Urothelium cell line (cell line): ENCODE data around the gene LIMCH1.
A peak's percentile ranks its signal among the peaks of the same experiment; 100 is the strongest.
"Not testable (repeated sequence)": the region's sequence is repeated elsewhere in the genome, so short reads cannot be mapped to it uniquely, and the experiment has no call there.

Source experiments
- DNase-seq: peaks from one replicate; pipeline ENCODE4 v3.0.0; 2011; ENCODE audit warnings: low spot score, mixed read lengths
- FAIRE-seq: peaks from 2 replicates; lab custom pipeline; 2011; peaks lifted over from hg19 to GRCh38; lab: Jason Lieb, UNC

Gene LIMCH1

DNA sequence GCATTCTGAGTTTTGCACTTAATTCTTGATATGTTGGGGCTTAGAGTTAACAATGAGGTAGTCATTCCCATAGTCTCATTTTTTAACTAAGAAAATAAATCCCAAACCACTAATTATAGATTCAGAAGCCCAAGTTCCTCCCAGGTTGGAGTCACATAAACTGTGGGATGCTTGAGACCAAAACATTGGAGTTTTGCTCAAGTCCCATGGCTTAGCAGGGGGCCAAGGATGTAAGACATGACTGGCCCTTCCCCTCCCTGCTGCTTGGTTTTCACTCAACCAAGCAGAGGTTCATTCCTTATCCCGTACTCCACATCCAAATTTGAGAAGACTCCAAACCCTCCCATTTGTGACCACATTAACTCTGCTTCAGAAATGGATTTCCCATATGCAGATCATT lies 101.3 kb downstream of the LIMCH1 start:
- FAIRE-seq = no peak
- DNase-seq = no peak

DNA sequence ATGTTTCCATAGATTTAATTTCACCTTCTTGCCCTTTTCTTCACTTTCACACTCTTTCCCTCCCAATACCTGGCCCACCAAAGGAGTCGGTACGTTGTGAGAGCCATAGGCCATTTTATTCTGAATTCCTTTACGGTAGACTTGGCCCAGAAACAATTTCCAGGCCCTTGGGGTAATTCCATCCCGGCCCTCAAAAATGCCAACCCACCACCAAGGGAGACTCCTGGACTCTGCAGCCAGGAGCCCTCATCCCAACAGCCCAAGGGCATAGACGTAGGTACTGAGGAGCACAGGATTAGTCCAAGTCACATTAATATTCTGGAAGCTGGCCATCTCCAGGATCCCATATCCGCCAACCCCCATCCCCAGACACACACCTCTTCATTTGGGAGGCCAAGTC lies 102.9 kb downstream of the LIMCH1 start:
- no peak for FAIRE-seq
- no peak for DNase-seq

DNA sequence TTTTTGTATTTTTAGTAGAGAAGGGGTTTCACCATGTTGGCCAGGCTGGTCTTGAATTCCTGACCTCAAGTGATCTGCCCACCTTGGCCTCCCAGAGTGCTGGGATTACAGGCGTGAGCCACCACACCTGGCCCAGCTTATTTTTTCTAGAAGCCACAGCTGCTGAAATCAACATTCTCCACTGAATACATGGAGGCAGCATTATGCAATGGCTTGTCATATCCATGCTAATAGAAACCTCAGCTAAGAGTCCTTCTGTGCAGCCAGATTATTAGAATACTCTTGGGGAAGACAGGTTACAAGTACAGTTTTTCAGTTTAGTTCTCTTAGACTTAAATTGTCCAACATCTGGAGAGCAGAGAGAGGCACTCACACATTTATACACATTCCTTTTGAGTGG lies 104.8 kb downstream of the LIMCH1 start:
- DNase-seq, FAIRE-seq: not testable (repeated sequence)

- DNase-seq (no peak), FAIRE-seq (no peak)
These were observed 105.4 kb downstream of the LIMCH1 start for GRCh38 chr4:41643331-41643730.

DNA sequence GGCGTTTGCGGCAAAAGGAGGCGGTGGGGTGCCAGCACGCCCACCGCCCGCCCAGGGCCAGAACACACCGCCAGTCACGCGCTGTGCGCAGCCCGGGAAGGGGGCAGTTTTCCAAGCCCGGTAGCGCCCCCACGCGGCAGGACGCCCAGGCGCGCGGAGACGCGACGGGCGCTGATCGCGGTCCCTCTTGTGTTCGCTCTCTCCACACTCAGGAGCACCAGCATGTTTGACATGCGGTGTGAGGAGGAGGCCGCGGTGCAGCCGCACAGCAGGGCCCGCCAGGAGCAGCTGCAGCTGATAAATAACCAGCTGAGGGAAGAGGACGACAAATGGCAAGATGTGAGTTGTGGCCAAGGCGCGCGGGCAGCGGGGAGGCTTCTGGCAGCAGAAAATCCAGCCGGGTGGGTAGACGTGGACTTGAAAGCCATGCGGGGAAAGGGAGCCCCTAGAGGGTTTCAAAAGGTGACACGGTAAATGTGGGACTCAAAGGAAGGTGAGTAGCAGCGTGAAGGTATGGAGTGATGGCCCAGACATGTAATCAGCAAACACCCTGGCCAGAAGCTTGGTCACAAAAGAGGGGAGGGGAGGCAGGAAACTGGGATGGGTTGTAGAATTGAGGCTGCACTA lies 106.4 kb downstream of the LIMCH1 start:
- FAIRE-seq = no peak

DNA sequence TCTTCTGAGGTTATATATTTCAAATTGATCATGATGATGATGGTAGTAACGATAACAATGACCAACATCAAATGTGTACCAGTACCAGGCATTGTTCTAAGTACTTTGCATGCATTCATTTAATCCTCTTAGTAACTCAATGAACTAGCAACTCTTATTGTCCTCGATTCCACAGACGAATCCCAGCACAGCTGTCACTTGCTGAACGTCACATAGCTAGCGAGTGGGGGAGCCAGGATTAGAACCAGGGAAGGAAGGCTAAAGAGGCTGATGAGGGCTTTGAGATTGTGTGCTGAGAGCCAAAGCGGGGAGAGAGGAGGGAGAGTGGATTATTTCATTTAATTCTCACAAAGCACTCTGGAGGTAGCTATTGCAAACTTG lies 106.9 kb downstream of the LIMCH1 start:
- FAIRE-seq (no peak), DNase-seq (no peak)

More for the DNA sequence above, 106.4 kb downstream of the LIMCH1 start:
- no peak for DNase-seq

DNA sequence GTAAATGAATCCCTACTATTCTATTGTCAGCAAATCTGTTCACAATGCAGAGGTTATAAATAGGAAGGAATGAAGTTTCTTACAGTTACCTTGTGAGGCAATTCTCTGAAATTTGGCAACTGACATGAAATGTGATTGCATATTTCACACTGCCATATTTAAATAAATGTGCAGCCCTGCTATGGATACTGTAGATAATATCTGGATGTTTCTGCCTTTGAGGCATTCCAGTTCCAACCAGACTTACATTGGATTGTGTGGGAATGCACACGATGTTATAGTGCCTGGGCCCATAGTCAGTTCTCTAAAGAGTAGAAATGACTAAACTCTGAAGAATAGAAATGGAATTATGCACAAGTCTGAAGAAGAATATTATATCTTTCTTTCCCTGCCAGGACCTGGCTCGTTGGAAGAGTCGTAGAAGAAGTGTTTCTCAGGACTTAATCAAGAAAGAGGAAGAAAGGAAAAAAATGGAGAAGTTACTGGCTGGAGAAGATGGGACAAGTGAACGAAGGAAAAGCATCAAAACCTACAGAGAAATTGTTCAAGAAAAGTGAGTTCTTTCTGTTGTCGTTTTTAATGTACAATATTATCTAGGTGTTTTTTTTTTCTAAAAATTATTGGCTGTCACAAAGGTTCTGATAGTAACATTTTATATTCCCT lies 107.9 kb downstream of the LIMCH1 start:
- FAIRE-seq (no peak), DNase-seq (no peak)

DNA sequence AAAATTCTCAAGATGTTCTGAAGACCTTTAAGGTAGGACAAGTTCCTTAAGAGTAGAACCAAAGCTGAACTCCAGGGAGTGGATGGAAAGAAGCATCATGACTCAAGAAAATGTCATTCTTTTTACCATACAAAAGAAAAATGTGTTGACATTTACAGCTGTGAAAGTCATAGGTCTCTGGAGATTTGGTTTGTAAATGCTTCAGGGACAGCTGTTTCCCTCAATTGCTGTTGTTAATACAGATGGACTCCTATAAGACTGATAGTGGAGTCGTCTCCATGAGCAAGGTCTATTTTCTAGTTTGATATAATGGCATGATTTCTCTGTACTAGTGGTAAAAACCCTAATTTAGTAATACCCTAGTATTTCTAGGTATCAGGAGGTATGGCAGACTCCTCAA lies 108.9 kb downstream of the LIMCH1 start:
- DNase-seq = no peak
- FAIRE-seq = no peak

GRCh38 chr4:41647383-41647782 lies 109.4 kb downstream of the LIMCH1 start:
- no peak for FAIRE-seq

DNA sequence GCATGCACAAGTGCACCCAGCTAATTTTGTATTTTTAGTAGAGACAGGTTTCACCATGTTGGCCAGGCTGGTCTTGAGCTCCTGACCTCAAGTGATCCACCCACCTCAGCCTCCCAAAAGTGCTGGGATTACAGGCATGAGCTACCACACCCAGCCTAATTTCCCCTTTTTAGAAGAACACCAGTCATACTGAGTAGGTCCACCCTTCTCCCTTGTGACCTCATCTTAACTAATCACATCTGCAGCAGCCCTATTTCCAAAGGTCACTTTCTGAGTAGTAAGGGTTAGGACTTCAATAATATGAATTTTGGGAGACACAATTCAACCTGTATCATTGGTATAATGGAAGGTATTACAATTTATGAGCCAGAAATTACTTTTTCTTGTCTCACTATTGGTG lies 113.2 kb downstream of the LIMCH1 start:
- not testable (repeated sequence) for FAIRE-seq, DNase-seq

More at GRCh38 chr4:41647383-41647782, 109.4 kb downstream of the LIMCH1 start:
- no peak for DNase-seq

DNA sequence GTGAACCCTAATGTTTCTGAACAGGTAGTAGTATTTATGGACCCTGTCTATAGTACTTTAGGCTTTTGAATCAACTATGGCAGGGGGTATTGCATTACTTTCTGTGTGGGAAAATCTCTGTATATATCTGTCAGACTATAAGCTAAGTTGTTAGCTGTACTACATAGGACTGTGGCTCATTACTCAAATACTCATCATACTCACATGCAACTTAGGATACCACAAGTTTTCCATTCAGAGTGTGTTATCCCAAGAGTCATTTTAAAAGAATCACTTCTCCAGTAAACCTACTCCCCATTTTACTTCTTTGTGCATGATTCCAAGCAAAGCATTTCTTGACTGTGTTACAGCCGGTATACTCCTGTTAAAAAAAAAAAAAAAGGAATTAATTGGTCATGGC lies 115.0 kb downstream of the LIMCH1 start:
- FAIRE-seq = no peak

DNA sequence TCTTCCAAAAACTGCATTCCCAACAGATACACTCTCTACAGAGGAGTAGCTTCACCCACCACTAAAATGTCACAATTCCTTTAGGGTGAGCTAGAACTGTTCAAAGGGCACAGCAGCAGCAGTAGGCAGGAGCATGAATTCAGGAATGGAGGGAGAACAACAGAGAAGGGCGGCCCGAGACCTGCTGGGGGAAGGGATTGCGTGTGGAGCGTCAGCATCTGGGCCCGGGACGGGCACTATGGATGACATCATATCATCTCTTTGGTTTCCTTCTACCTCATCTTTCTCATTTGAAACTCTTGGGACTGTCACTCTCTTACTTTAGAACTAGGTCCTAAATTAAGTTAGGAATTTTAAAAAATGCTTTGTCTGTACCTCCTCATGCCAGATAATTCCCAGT lies 115.6 kb downstream of the LIMCH1 start:
- DNase-seq = no peak
- no peak for FAIRE-seq

More for the DNA sequence above, 115.0 kb downstream of the LIMCH1 start:
- DNase-seq = no peak

DNA sequence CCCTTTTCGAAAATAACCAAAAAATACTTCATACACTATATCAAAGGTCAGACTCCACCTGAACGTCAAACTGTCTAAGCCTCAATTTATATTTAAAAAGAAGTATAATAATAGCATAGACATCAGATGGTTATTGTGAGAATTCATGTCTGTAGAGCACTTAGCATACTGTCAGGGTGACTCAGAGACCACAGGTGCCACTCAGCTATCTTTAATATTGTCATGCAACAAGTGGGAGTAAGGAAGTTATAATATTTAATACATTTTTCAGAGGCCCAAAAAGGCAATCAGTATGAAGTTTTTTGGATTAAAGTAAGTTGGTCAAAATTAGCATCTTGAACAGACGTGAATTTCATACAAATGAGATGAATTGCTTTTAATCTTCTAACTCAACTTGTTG lies 117.2 kb downstream of the LIMCH1 start:
- DNase-seq = peak; percentile 46

DNA sequence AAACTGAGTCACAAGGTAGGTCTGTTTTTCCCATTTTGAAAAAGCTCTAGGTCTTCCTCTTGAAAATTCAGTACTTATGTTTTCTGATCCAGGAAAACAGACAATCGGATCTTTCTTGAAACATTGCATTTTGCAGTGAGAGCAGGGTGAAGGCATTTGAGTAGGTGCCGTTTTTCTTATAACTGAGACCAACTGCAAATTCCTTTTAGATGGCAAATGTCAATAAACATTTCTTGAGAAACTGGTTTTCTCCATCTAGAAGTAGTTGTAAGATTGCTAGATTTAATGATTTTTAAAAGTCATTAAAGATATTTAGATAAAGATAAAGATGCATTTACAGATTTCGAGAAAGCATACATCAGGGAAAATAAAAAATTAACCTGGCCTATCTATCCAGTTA lies 118.1 kb downstream of the LIMCH1 start:
- FAIRE-seq (no peak), DNase-seq (no peak)

More for the DNA sequence above, 117.2 kb downstream of the LIMCH1 start:
- no peak for FAIRE-seq

DNA sequence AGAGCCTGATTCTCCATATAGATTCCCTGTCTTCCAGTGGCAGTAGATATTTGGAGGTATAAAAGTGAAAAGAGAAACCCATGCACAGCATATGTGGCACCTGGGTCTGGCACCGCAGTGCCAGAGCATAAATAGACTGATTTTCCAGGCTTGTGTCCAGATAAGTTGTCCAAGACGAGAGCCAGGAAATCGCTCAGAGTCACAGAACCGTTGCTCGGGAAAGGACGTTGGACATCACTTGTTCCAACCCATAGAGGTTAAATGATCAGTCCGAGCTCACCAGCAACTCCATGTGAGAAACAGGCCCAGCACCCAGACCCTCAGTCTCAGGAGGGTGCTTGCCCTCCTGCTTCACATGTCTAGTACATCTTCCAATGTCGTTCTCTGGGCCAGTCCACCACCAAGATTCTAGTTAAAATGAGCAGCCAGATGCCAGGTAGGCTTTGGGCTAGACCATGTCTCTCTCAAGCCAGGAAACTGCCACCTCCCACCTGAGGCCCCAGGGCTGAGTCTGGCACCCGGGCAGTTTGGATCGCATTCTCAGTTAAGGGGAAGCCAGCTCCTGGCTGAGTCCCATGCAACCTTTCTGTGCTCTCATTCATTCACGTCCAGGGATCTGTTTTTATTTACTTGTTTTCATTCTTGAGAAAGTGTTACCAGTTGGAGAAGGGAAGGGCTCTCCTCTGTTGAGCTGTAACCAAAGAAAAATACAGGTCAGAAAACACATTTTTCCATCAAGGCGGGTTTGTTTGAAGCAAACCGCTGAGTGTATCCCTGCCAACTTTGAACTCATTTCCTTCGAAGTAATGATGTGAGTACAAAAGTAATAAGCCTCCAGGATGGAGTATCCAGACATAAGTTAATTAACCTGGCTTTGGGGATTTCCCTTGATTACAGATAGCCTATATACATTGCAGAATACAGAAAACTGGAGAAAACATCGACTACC lies 118.9 kb downstream of the LIMCH1 start:
- FAIRE-seq = no peak

DNA sequence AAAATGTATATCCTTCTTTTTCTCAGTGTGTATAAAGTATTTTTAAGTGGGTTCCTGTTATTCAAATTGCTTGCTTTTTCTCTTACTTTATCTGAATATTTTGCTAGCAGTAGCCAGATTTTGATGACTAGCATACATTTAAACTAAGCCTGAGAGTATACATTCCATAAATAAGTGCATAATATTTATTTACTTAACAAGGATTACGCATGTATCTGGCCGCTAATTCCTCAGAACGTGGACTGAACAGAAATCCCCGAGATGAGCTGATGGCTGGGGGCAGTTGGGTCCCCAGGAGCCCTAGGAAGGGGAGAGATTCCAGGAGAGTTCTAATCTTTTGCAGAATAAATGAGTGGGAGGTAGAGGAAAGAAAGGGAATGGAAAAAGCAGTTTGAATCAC lies 119.6 kb downstream of the LIMCH1 start:
- FAIRE-seq = no peak
- no peak for DNase-seq

More for the DNA sequence above, 118.9 kb downstream of the LIMCH1 start:
- no peak for DNase-seq

DNA sequence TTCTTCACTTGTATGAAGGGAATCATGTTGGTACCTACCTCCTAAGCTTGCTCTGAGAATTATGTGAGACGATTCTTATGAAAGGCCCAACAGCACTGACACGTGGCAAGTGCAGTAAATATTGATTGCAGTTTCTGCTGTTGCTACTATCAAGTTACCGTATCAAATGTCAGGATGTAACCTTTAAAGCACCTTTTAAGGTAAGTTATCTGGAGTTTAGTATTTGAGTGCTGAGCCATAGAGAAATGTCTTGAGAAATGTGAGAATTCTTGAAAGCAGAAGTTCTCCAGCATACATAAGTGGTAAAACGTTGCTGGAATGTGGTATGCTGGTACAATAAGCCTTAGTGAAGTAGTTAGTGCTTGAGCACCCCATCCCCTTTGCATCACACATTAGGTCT lies 120.2 kb downstream of the LIMCH1 start:
- no peak for FAIRE-seq
- DNase-seq = no peak

GRCh38 chr4:41660352-41660751 lies 122.4 kb downstream of the LIMCH1 start:
- DNase-seq (no peak), FAIRE-seq (no peak)

- DNase-seq (peak; percentile 63), FAIRE-seq (no peak)
These were observed 123.6 kb downstream of the LIMCH1 start for GRCh38 chr4:41661442-41662076.

DNA sequence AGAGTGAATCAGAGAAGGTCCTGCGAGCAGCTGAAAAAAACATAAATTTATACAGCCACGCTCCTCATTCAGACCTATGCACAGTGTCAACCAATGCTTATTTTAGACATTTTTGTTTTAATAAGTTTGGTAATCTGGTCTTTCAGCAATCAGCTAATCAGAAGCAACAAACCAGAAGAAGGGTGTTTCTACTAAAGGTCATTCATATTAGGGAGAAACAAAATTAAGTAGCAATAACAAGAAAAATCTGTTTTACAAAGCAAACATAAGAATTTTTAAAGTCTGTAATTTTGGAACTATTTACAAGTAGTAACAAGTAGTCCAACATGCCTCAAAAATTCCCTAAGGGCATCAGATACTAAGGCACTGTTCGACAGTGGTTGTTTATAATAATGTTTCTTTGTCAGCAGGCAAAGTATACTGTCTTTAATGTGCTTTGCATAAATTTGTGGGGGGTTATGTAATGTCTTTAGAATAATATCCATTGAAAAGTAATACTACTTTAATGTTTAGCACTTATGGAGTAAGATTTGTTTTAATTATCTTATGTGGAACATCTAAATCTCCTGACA lies 127.8 kb downstream of the LIMCH1 start:
- DNase-seq (no peak), FAIRE-seq (no peak)

DNA sequence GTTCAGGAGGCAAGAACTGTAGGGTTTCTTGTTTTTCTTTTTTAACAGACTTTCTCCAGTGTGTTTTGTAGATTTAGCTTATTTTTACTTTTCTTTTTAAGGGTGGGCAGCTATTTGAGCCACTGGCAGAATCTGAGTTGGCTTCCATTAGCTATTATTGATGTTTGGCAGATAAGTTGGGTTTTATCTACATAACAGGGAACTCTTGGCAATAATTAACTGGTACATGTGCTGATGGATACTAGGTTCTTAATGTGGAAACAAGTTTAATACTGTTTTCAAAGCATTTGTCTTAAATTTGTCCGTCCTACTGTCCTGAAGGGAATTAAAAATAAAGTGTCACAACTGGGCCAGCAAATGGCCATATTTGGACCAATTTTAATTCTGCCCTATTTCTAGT lies 130.1 kb downstream of the LIMCH1 start:
- DNase-seq (no peak), FAIRE-seq (no peak)
